ENCODE data around the gene MAPK12.
A peak's percentile ranks its signal among the peaks of the same experiment; 100 is the strongest.

The MAPK12 gene

DNA sequence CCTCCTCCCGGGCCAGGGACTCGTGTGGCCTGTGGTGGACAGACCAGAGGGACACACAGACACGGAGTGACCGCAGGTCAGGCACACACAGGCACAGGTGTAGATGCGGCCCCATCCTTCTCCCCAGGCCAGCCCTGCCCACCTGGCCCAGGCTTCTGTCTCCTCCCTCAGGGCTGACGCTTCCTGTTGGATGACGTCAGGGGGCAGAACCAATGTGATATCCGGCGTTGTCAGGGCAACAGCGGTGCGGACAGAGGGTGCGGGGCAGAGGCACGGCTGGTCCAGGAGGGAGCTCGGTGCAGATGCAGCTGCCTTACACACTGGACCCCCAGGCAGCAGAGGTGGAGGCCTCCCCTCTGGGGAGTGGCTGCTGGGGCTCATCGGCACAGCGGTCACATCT, 13.7 kb downstream of the MAPK12 start:
- no peak overlapping the region for H3K4me3 ChIP-seq (ENCODE audit: low read depth, low read length)
- TF ChIP-seq, protein P1, sequence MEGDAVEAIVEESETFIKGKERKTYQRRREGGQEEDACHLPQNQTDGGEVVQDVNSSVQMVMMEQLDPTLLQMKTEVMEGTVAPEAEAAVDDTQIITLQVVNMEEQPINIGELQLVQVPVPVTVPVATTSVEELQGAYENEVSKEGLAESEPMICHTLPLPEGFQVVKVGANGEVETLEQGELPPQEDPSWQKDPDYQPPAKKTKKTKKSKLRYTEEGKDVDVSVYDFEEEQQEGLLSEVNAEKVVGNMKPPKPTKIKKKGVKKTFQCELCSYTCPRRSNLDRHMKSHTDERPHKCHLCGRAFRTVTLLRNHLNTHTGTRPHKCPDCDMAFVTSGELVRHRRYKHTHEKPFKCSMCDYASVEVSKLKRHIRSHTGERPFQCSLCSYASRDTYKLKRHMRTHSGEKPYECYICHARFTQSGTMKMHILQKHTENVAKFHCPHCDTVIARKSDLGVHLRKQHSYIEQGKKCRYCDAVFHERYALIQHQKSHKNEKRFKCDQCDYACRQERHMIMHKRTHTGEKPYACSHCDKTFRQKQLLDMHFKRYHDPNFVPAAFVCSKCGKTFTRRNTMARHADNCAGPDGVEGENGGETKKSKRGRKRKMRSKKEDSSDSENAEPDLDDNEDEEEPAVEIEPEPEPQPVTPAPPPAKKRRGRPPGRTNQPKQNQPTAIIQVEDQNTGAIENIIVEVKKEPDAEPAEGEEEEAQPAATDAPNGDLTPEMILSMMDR (IDR thresholded peaks at IDR 0.05; ENCODE audit: low read depth, low read length) = no peak
- DNase-seq (ENCODE audit: low read depth, low spot score) = peak; percentile 56
- in situ Hi-C loops (cut with HindIII; ENCODE audit: low sequenced_read_pairs) = no loop called here

DNA sequence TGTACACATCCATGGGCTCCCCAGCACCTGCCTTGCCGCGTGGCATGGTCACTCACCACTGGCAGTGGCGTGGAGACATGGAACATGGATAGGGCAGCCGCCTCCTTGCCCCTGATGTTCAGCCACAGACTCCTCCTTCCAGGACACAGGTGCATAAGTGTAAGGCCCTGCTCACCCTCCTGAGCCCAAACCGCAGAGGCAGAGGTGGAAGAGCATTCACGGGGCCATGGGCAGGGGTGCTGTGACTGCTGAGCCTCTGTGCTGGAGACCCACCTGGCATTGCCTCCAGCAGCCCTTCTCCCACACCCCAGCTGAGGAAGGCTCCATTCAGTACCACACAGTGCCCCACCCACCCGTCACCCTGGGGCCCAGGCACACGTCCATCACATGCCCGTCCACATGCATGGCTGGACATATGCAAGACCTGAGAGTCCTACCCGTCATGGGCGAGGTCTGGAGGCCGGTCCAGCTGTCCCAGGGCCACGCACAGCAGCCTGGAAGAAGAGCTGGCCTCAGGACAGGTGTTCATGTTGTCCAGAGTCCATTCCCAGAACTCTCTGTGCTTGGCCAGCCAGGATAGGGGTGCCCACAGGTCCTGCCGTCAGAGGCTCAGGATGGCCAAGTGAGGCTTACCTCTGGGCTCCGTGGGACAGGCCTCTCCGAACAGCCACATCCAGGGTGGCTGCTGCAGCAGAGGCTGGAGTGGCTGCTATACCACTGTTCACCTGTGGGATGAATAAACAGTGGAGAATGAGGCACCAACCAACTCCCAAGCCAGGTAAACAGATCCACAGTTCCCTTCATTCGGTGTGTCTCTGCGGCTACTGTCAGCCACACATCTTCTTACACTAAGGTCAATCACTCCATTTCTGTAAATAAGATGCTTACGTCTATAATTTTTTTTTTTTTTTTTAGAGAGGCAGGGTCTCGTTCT, 15.0 kb downstream of the MAPK12 start:
- TF ChIP-seq, protein P1 (IDR thresholded peaks at IDR 0.05; ENCODE audit: low read depth, low read length) = no peak
- no peak overlapping the region for H3K4me3 ChIP-seq (ENCODE audit: low read depth, low read length)
- no peak for DNase-seq (ENCODE audit: low read depth, low spot score)
- in situ Hi-C loops (cut with HindIII; ENCODE audit: low sequenced_read_pairs) = no loop called here

DNA sequence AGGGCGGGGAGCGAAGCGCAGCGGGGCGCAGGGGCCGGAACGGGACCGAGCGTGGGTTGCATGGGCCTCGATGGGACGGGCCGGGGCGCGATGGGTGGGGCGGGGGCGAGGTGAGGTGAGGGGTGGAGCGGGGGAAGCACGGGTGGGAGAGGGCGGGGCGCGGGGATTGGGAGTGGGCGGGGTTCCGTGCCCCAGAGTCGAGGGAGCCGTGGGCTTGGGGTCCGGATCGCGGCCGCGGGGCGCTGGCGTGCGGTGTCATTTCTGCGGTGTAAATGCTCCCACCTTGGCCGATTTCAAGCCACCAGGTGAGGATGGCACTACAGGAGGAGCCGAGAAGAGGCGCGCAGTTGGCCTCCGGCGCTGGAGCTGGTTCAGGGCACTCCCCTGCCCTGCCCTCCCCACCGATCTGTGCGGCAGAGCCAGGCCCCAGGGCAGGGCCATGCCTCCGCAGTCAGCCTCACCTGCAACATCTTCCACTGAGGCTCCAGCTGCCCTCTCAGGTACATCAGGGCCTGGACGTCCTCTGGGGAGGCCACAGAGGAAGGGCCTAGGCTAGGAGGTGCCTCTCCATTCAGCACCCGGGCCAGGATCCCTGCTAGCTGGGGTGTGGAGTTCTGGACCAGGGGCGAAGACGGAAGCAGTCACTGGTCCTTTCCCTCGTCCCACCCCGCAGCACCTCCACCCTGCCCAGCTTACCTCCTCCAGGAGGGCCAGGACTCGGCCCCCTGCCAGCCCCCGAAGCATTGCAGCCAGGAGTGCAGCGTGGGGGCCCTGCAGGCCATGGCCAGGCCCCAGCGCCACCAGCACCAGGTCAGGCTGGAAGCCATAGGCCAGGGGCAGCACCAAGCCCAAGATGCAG, 16.0 kb downstream of the MAPK12 start:
- in situ Hi-C loops (cut with HindIII; ENCODE audit: low sequenced_read_pairs) = no loop called here
- DNase-seq (ENCODE audit: low read depth, low spot score) = no peak
- peak overlapping the region; percentile 98 for H3K4me3 ChIP-seq (ENCODE audit: low read depth, low read length)
- TF ChIP-seq, protein P1 (IDR thresholded peaks at IDR 0.05; ENCODE audit: low read depth, low read length) = no peak

DNA sequence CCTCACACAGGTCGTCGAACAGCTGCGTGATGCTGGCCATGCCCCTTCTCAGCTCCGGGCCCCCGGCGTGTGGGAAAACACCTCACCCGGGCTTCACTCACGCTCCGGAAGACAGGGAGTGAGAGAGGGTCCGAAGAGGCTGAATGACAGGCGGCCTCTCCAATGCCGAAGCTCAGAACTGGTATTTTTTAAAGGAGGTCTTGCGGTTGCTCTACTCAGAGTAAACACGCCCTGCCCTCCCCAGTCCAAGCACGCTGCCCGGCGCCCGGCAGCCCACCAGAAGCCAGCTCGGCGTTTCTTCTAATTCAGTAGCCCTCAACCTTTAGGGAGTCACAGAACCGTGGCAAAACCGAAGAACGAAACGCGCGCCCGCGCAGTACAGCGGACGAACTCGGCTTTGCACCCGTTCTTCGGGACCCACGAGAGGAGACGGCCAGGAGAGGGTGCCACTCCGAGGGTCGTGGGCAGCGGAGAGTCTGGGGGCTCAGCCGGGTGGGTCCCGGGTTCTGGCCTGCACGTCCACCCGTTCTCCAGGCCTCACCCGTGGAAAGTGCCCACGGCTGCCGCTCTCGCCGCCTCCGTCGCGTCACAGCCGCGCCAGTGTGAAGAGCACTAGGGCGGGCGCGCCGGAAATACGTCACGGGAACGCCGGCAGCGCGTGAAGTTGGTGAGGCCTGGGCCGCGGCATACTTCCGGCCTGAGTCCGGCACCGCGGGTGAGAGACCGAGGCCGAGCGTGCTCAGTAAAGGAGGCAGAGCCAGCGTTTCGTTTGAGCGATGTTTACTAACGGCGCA, 16.9 kb downstream of the MAPK12 start, which contains the start of gene TUBGCP6:
TUBGCP6 (minus strand) TSS at position 604 of the 794 bp plus-strand sequence; CDS start at position 40, 564 bp downstream.
- in situ Hi-C loops (cut with HindIII; ENCODE audit: low sequenced_read_pairs) = no loop called here
- TF ChIP-seq, protein P1 (IDR thresholded peaks at IDR 0.05; ENCODE audit: low read depth, low read length) = no peak
- DNase-seq (ENCODE audit: low read depth, low spot score) = peak; percentile 92
- H3K4me3 ChIP-seq (ENCODE audit: low read depth, low read length) = peak within 1 kb of the TSS; percentile 98

DNA sequence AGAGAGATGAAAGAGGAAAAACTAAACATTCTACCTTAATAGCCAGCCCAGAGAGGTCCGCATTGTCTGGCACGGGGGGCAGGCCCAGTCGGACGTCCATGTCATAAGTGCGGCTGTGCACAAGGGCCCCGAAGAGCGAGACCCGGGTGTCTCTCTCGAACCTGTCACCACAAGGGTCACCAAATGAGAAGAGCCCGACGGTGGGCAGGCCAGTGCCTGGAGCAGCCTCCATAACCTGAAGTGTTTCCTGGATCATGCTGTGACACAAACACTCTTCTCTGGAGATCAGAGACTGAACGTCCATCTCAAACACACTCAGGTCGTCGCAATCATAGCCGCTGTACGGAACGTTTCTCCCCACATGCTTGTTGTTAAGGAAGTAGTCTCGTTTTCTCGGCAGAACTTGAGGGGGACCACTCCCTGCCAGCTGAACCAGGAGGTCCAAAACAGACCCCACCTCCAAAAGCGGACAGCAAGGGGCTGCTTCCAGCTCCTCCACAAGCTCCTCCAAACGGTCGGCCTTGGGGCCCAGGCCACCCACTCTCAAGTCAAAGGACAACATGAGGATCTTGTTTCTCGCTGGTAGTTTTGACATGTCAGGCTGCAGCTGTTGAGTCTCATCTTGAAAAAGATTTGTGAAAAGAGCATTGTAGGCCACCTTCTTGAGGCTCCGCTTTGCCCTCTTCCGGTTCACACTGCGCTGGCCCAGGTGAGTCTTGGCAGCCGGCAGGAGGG, 17.6 kb downstream of the MAPK12 start:
- in situ Hi-C loops (cut with HindIII; ENCODE audit: low sequenced_read_pairs) = no loop called here
- H3K4me3 ChIP-seq (ENCODE audit: low read depth, low read length) = peak overlapping the region; percentile 98
- DNase-seq (ENCODE audit: low read depth, low spot score) = no peak
- TF ChIP-seq, protein P1 (IDR thresholded peaks at IDR 0.05; ENCODE audit: low read depth, low read length) = no peak

Data from astrocyte of the spinal cord (primary cell).